HEK293T (cell line): ENCODE data around the gene DHRS4.

Experiments
- CTCF ChIA-PET: fragments of 350-600 bp; formaldehyde crosslinking; extraction: SDS; loops from one replicate; lab custom pipeline; 2021; ENCODE audit warnings: antibody characterized with exemption, inconsistent platforms; lab: Yijun Ruan, JAX
- POLR2A ChIA-PET: fragments of 350-600 bp; formaldehyde crosslinking; extraction: SDS; loops from one replicate; lab custom pipeline; 2020; ENCODE audit warnings: antibody characterized with exemption, inconsistent platforms; lab: Yijun Ruan, JAX
- DNase-seq: peaks from one replicate; pipeline ENCODE4 v3.0.0; 2012; ENCODE audit warnings: mixed read lengths; ENCODE audit errors: extremely low spot score
- ARNT ChIP-seq: fragments of 450-650 bp; IDR thresholded peaks from 2 replicates; pipeline ENCODE4 v1.6.1; 2017; ENCODE audit warnings: mild to moderate bottlenecking
- BHLHE40 ChIP-seq: fragments of 450-650 bp; IDR thresholded peaks from 2 replicates; pipeline ENCODE4 v1.6.1; 2016; ENCODE audit warnings: mild to moderate bottlenecking, moderate library complexity, borderline replicate concordance
- CTBP1 ChIP-seq: fragments of 450-650 bp; IDR thresholded peaks from 2 replicates; pipeline ENCODE4 v1.6.1; 2016; ENCODE audit warnings: borderline replicate concordance
- ELF4 ChIP-seq: fragments of 450-650 bp; IDR thresholded peaks from 2 replicates; pipeline ENCODE4 v1.6.1; 2017; ENCODE audit warnings: antibody characterized with exemption
- FOXA1 ChIP-seq: fragments of 450-650 bp; IDR thresholded peaks from 2 replicates; pipeline ENCODE4 v1.6.1; 2016; ENCODE audit warnings: mild to moderate bottlenecking
- FOXK2 ChIP-seq: fragments of 450-650 bp; IDR thresholded peaks from 2 replicates; pipeline ENCODE4 v1.6.1; 2016; ENCODE audit warnings: mild to moderate bottlenecking
- FOXM1 ChIP-seq: fragments of 450-650 bp; IDR thresholded peaks from 2 replicates; pipeline ENCODE4 v1.6.1; 2017; ENCODE audit warnings: mild to moderate bottlenecking, borderline replicate concordance
- HDGF ChIP-seq: fragments of 450-650 bp; IDR thresholded peaks from 2 replicates; pipeline ENCODE4 v1.6.1; 2017; ENCODE audit warnings: antibody characterized with exemption, borderline replicate concordance
- L3MBTL2 ChIP-seq: fragments of 450-650 bp; conservative IDR thresholded peaks from 2 replicates; pipeline ENCODE4 v1.6.1; 2016; ENCODE audit warnings: mild to moderate bottlenecking
- LEF1 ChIP-seq: fragments of 450-650 bp; IDR thresholded peaks from 2 replicates; pipeline ENCODE4 v1.6.1; 2017; ENCODE audit warnings: mild to moderate bottlenecking, borderline replicate concordance
- NFRKB ChIP-seq: fragments of 450-650 bp; IDR thresholded peaks from 2 replicates; pipeline ENCODE4 v1.6.1; 2016; ENCODE audit warnings: mild to moderate bottlenecking, moderate library complexity
- PKNOX1 ChIP-seq: fragments of 450-650 bp; IDR thresholded peaks from 2 replicates; pipeline ENCODE4 v1.6.1; 2016
- SP1 ChIP-seq: fragments of 450-650 bp; IDR thresholded peaks from 2 replicates; pipeline ENCODE4 v1.6.1; 2017
- SUZ12 ChIP-seq: fragments of 450-650 bp; IDR thresholded peaks from 2 replicates; pipeline ENCODE4 v1.6.1; 2016; ENCODE audit warnings: mild to moderate bottlenecking
- TARDBP ChIP-seq: fragments of 450-650 bp; IDR thresholded peaks from 2 replicates; pipeline ENCODE4 v1.6.1; 2016
- ZNF384 ChIP-seq: fragments of 450-650 bp; IDR thresholded peaks from 2 replicates; pipeline ENCODE4 v1.6.1; 2016

Gene DHRS4

DNA sequence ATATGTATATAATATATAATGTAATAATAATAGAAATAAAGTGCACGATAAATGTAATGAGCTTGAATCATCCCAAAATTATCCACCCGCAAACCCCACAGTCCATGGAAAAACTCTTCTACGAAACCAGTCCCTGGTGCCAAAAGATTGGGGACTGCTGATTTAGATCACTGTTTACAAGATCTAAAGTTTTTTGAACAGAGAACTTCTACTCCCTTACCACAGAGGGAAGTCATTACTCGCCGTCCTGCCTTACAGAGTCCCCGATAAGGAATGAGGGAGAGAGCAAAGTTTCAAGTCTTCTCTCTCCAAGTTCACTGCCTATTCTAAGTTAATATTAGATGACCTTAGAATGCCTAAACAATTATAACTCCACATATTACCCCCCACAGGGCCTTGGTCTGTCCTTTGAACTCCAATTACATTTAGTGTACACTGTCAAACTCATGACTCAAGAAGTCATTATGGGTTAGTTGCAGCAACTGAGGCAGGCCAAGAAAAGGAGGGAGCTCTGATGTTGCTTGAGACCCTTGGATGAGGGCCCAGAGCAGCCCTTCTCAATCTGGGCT is 21.8 kb upstream of the DHRS4 start:
- TF ChIP-seq TARDBP (no peak), CTBP1 (no peak), LEF1 (no peak)
- POLR2A ChIA-PET = no interaction called here
- no peak for DNase-seq
- CTCF ChIA-PET = interaction anchor here (2.7 kb wide), 1 partner anchor 299 kb away, joined by 6 read pairs; no protein-coding TSS in a partner anchor

GRCh38 chr14:23932639-23933038 is 20.9 kb upstream of the DHRS4 start:
- TF ChIP-seq LEF1 = no peak
- TF ChIP-seq ZNF384 = no peak
- TF ChIP-seq FOXM1 = no peak
- TF ChIP-seq SP1 = no peak
- TF ChIP-seq SUZ12 = no peak
- no peak for TF ChIP-seq TARDBP
- TF ChIP-seq ELF4 = no peak
- no peak for TF ChIP-seq NFRKB
- no peak for TF ChIP-seq FOXA1
- TF ChIP-seq PKNOX1 = no peak
- no peak for TF ChIP-seq FOXK2
- no peak for TF ChIP-seq L3MBTL2
- no peak for TF ChIP-seq CTBP1
- POLR2A ChIA-PET = no interaction called here
- CTCF ChIA-PET = interaction anchor here (2.7 kb wide), 1 partner anchor 300 kb away, joined by 6 read pairs; no protein-coding TSS in a partner anchor
- no peak for DNase-seq

DNA sequence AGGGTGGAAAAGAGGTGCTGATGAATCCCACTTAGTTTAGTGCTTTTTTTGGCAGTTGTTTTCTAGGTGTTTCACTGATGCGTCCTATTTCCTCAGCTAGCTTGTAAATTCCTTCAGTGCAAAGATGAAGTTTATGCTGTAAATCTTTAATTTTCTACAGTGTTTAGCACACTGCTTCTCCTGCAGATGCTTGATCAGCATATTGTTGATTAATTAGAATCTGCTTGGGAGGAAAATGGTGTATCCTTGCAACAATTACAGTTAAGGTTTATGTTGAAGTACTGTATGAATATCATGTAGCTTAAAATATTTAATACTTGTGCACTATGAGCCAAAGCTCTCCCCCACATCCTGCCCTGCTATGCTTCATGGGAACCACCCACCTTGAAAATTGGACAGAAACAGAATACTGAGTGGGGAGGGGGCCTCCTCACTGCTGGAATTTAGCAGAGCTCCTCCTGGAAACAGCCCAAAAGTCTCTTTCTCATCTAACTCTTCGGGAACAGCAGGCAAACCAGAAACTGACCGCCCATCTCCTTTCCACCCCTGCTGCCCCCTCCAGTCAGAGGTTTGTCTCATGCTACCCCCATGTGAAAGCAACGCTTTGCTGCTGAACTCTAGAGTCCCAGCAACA is 20.3 kb upstream of the DHRS4 start:
- no peak for TF ChIP-seq PKNOX1
- no peak for TF ChIP-seq L3MBTL2
- no peak for TF ChIP-seq HDGF
- no peak for TF ChIP-seq ARNT
- no peak for TF ChIP-seq TARDBP
- no peak for TF ChIP-seq CTBP1
- no peak for TF ChIP-seq FOXM1
- no peak for TF ChIP-seq ZNF384
- no peak for TF ChIP-seq SUZ12
- no peak for DNase-seq
- CTCF ChIA-PET = interaction anchor here (1.0 to 2.7 kb wide), 2 partner anchors 301 to 303 kb away, joined by 3 to 6 read pairs; no protein-coding TSS in a partner anchor
- POLR2A ChIA-PET = interaction anchor here (1.1 kb wide), 1 partner anchor 378 kb away, joined by 3 read pairs; no protein-coding TSS in a partner anchor

GRCh38 chr14:23933742-23934128 is 19.8 kb upstream of the DHRS4 start:
- TF ChIP-seq LEF1 (no peak), NFRKB (no peak), FOXK2 (no peak), BHLHE40 (no peak), CTBP1 (no peak), HDGF (no peak), FOXM1 (no peak)
- DNase-seq = no peak
- ChIA-PET CTCF (interaction anchor here (1.0 to 2.7 kb wide), 2 partner anchors 301 to 303 kb away, joined by 3 to 6 read pairs; no protein-coding TSS in a partner anchor), POLR2A (interaction anchor here (1.1 kb wide), 1 partner anchor 378 kb away, joined by 3 read pairs; no protein-coding TSS in a partner anchor)

GRCh38 chr14:23935158-23935557 is 18.4 kb upstream of the DHRS4 start:
- DNase-seq = no peak
- ChIA-PET POLR2A (no interaction called here), CTCF (no interaction called here)
- no peak for TF ChIP-seq CTBP1
- no peak for TF ChIP-seq LEF1
- TF ChIP-seq NFRKB = no peak
- TF ChIP-seq SP1 = no peak
- no peak for TF ChIP-seq ZNF384

DNA sequence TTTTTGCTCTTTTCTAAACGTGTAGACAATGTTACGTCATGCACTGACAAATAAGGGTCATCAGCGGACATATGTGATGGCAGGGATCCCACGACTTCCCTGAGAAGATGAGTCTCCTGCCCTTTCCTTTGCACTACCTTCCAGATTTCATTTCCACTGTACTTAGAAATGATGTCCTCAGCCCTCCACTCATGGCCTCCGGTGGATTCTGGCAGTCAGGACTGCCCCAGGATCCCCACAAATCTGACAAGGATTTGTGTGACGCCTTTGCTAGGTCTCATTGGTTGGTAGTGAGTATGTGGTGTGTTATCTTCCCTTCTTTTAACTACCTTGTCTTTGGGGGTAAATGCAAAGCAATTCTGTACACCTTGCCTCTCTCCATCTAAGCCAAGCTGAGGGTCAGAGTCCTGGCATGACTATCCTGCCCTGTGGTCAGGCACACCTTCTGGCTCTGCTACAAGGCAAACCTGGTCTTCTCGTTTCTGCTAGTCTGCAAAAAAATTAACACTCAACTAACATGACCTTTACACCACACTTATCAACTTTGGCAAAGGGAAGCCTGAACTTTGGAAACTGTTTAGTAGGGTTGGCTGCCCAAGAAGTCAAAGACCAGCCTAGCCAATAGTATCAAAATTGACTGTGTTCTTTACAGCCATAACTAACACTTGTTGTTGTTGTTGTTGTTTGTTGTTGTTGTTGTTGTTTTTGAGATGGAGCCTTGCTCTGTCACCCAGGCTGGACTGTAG is 17.3 kb upstream of the DHRS4 start:
- no peak for DNase-seq
- TF ChIP-seq SUZ12 (no peak), LEF1 (no peak), SP1 (no peak), PKNOX1 (no peak), FOXA1 (no peak), BHLHE40 (no peak), FOXK2 (no peak), FOXM1 (no peak), TARDBP (no peak), ELF4 (no peak), CTBP1 (no peak), ZNF384 (no peak), HDGF (no peak), NFRKB (no peak), ARNT (no peak), L3MBTL2 (no peak)
- POLR2A ChIA-PET = no interaction called here
- CTCF ChIA-PET = no interaction called here
